GM18511 (cell line): ENCODE measurements around the gene ATP1A4.
"Not testable (repeated sequence)": the region's sequence is repeated elsewhere in the genome, so short reads cannot be mapped to it uniquely, and the experiment has no call there.

Experiments
- ATAC-seq: cut with Tn5 transposase; IDR thresholded peaks from one replicate; pipeline ENCODE4 v1.9.1; 2021; ENCODE audit warnings: mild to moderate bottlenecking, moderate library complexity; ENCODE audit not compliant: unreplicated experiment

ATP1A4 gene

DNA sequence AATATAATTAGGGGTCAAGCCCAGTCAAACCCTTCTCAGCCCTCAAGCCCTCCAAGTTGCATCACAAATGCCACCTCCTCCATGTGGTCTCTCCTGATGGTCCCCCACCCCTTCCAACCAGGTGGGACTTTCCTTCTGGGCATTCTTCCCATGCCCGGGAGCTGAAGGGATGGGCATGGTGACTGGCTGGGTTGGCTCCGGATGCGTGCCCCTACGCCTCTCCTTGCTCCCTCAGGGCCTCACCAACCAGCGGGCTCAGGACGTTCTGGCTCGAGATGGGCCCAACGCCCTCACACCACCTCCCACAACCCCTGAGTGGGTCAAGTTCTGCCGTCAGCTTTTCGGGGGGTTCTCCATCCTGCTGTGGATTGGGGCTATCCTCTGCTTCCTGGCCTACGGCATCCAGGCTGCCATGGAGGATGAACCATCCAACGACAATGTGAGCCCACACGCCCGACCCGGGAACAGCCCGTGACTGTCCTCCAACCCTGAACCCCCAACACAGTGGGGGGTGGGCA, 28.4 kb upstream of the ATP1A4 start:
- ATAC-seq: no peak

DNA sequence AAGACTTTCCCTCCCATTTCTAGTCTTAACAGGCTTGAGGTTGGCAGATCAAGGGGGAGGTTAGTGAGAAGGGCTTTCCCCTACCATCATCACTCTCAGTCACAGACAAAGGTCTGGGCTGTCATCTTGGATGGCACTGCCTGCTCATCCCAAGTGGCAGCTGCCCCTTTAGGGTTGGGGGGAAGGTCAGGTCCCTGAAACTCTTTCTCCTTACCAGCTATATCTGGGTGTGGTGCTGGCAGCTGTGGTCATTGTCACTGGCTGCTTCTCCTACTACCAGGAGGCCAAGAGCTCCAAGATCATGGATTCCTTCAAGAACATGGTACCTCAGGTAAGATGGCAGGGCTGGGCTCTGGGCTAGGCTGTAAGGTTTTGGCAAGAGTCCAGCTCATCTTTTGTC, 27.7 kb upstream of the ATP1A4 start:
- no peak for ATAC-seq

- ATAC-seq: no peak
These were observed 26.5 kb upstream of the ATP1A4 start for GRCh38 chr1:160124705-160125478.

GRCh38 chr1:160125746-160126145, 25.7 kb upstream of the ATP1A4 start:
- ATAC-seq: no peak

DNA sequence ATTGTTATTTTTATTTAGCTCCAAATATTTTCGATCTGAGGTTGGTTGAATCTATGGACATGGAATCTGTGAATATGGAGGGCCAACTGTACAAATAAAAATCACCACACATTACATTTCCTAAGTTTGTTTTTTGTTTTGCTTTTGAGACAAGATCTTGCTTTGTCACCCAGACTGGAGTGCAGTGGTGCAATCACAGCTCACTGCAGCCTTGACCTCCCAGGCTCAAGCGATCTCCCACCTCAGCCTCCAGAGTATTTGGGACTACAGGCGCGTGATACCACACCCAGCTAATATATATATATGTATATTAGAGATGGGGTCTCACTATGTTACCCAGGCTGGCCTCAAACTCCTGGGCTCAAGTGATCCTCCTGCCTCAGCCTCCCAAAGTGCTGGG, 25.1 kb upstream of the ATP1A4 start:
- ATAC-seq: not testable (repeated sequence)

- ATAC-seq: no peak
These were observed 24.0 kb upstream of the ATP1A4 start for GRCh38 chr1:160127381-160127780.

DNA sequence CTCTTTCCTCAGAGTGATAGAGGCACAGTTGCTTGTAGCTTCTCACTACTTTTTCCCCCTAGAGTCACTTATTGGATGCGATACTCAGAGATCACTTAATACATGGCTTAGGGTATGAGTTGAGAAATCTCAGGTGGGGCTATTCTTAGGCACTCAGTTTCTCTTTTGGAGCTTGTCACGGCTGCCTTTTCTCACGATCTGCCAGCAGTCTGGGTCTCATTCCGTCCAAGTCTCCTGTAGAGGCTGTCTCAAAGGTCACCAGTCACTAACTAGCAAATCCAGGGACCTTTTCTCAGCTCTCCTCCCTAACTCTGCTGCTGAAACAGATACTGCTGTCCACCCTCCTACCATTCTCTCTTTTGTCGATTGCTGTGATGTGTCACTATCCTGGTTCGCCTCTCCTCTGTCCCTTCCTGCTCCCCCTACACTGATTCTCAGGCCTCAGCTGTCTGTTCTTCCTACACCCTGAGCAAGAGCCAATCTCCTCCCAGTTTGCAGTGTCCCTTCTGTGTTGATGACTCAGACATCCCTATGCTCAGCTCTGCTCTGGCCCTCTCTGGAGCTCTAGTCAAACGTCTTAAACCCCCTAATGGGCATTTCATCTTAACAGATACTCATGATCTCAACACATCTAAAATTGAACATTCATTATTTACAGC, 23.4 kb upstream of the ATP1A4 start:
- ATAC-seq: no peak

GRCh38 chr1:160128636-160129035, 22.8 kb upstream of the ATP1A4 start:
- ATAC-seq: no peak

DNA sequence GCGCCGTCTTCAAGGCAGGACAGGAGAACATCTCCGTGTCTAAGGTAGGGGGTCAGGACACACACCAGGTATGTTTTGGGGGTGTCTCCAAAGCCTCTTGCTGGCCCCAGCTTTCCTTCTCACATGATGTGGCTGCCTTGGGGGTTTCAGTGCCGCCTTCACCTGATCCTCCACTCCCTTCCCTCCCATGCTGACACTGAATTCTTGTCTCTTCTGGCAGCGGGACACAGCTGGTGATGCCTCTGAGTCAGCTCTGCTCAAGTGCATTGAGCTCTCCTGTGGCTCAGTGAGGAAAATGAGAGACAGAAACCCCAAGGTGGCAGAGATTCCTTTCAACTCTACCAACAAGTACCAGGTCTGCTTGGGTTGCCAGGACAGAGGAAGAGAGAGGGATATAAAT, 22.4 kb upstream of the ATP1A4 start:
- ATAC-seq: no peak

- no peak for ATAC-seq
These were observed 21.8 kb upstream of the ATP1A4 start for GRCh38 chr1:160129558-160129957.

DNA sequence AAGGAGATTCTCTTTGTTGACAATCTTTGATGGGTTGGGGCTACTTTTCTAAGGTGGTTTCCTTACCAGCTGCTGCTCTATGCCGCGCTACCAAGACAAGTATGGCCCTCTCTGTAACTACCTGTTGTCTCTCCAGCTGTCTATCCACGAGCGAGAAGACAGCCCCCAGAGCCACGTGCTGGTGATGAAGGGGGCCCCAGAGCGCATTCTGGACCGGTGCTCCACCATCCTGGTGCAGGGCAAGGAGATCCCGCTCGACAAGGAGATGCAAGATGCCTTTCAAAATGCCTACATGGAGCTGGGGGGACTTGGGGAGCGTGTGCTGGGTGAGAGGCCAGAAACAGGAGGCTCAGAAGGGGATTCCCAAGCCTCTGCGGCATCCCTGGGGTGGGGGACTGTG, 21.4 kb upstream of the ATP1A4 start:
- ATAC-seq: no peak

GRCh38 chr1:160130486-160130885, 20.9 kb upstream of the ATP1A4 start:
- ATAC-seq: no peak

GRCh38 chr1:160130939-160131338, 20.5 kb upstream of the ATP1A4 start:
- ATAC-seq: no peak

GRCh38 chr1:160131803-160132565, 19.4 kb upstream of the ATP1A4 start:
- ATAC-seq: no peak

DNA sequence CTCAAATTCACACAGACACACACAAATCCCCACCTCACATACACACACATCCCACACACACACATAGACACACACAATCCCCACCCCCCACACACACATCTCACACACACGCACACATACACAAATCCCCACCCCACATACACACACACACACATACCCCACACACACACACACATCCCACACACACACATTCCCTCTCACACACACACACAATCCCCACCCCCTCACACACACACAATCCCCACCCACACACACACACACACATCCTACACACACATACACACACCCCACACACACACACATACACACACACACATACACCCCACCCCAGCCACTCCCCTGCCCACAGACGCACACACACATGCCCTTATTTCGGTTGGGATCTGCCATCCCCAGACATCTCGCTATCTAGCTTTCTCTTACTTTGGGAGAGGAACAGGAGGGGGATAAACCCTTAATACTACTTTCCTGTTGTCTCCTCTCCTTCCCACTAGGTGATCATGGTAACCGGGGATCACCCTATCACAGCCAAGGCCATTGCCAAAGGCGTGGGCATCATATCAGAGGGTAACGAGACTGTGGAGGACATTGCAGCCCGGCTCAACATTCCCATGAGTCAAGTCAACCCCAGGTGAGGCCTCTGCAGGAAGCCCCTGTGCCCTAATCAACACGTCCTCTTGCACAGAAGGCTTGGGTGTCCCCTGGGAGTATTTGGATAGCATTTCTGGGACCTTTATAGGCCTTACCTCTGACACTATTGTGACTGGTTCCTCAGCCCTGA, 17.2 kb upstream of the ATP1A4 start:
- no peak for ATAC-seq

DNA sequence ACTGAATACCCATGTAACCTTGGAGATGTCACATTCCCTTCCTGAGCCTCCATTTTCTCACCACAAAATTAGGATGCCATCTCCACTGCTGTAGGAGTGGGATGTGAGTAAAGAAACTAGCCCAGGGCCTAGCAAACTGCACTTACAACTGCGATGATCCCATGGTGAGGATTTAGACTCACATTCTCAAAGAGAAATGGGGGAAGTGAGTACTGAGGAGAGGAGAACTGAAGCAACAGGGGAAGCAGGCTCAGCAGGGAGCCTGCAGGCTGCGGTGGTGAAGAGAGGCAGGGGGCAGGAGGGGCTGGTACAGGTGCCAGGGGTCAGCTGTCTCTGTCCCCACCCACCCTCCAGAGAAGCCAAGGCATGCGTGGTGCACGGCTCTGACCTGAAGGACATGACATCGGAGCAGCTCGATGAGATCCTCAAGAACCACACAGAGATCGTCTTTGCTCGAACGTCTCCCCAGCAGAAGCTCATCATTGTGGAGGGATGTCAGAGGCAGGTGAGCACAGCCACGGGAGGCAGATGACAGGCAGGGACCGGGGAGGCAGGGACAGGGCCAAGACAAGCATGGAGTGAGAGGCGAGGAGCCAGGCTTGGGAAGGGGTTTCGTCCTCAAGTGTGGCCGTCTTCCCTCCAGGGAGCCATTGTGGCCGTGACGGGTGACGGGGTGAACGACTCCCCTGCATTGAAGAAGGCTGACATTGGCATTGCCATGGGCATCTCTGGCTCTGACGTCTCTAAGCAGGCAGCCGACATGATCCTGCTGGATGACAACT, 16.4 kb upstream of the ATP1A4 start:
- no peak for ATAC-seq

DNA sequence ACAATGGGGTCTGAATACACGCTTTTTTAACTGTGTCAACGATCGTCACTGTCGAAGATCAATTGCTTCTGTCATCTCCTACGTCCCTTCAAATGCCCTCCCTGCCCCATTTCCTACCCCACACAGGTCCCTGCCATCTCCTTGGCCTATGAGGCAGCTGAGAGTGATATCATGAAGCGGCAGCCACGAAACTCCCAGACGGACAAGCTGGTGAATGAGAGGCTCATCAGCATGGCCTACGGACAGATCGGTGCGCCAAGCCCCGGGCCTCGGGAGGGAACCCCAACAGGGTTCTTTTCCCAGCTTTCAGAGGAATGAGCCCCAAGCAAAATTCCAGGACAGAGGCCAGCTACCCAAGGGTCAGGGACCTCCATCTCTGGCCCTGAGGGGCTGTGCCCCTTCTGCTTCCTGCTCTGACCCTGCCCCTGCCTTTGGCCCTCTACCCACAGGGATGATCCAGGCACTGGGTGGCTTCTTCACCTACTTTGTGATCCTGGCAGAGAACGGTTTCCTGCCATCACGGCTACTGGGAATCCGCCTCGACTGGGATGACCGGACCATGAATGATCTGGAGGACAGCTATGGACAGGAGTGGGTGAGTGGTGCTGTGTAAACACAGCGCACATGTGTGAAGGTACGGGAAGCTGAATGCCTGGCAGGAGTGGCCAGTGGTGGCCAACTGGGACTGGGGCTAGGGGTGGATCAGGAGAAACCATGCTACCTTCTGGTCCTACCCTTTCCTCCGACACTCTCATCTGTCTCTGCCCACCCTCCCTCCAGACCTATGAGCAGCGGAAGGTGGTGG, 15.1 kb upstream of the ATP1A4 start:
- ATAC-seq: no peak

GRCh38 chr1:160136926-160137200, 14.5 kb upstream of the ATP1A4 start:
- ATAC-seq: no peak

DNA sequence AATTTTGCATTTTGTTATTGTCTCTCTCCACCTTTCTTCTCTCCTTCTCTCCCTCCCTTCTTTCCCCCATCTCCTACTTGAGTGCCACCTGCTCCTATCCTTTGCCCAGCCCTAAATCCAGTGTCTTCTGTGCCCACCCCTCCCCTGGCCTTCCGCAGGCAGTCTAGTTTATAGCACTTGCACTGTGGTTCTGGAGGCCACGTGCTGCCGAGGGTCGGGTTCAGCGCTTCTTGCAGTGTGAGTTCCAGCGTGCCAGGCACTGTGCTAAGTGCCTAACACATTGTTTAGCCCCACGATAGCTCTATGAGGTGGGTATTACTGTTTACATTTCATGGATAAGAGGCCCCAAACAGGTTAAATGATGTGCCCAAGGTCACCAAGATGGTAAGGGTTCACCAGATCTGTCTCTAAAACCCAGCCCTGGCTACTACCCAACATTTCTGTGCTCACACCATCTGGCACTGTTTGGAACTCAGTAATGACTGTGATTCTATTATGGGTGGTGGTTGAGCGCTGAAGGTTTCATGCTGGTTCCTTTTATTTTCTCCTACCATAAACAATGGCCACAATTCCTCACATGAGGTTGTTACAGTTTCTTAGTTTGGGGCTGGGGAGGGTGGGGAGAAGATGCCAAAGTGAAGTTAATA, 14.1 kb upstream of the ATP1A4 start:
- ATAC-seq: no peak
